Large intestine (tissue), 3 donors: ENCODE results near the gene PRKAA1. TPM values are rescaled to one million over a fixed set of nuclear protein-coding genes. Genes with fewer than 3 reads are reported as not detected.
A peak's percentile ranks its signal among the peaks of the same experiment; 100 is the strongest.
"Not testable (repeated sequence)": the region's sequence is repeated elsewhere in the genome, so short reads cannot be mapped to it uniquely, and the experiment has no call there.

Experiments used
- DNase-seq, 2 donors: peaks; one replicate each; pipeline versions ENCODE4 v3.0.0 to v3.0.0-alpha.2; 2013
- H3K27ac ChIP-seq: one replicate; pipeline ENCODE4 v1.5.1; 2013; ENCODE audit warnings: low read length
- H3K27me3 ChIP-seq: 2 replicates; pipeline ENCODE4 v1.6.1; 2013; ENCODE audit warnings: low read length; ENCODE audit not compliant: control insufficient read depth, insufficient read depth
- H3K36me3 ChIP-seq: 2 replicates; pipeline ENCODE4 v1.6.1; 2013; ENCODE audit warnings: low read length; ENCODE audit not compliant: control insufficient read depth, insufficient read depth
- H3K4me1 ChIP-seq: one replicate; pipeline ENCODE4 v1.6.1; 2013; ENCODE audit warnings: low read length; ENCODE audit not compliant: control insufficient read depth, insufficient read depth
- H3K4me3 ChIP-seq: one replicate; pipeline ENCODE4 v1.5.1; 2013; ENCODE audit warnings: low read length
- H3K9me3 ChIP-seq: one replicate; pipeline ENCODE4 v1.6.1; 2013; ENCODE audit warnings: mild to moderate bottlenecking, low read depth, low read length, moderate library complexity; ENCODE audit not compliant: control insufficient read depth
- WGBS: methylation state at CpG from one replicate; pipeline ENCODE4 v1.1.5; 2013; ENCODE audit warnings: low lambda C conversion rate; ENCODE audit not compliant: insufficient coverage; 5-methylcytosine and 5-hydroxymethylcytosine counted together
- polyA plus RNA-seq: library from polyadenylated mRNA; unstranded; fragments of 120-200 nt; gene quantifications from one replicate; pipeline ENCODE4 v1.2.1, GENCODE V29; 2013

Gene PRKAA1
- polyA plus RNA-seq, 1 donor, result 76.6 TPM

- not testable (repeated sequence) for H3K27me3 ChIP-seq, H3K27ac ChIP-seq, DNase-seq, H3K4me3 ChIP-seq, H3K36me3 ChIP-seq, H3K9me3 ChIP-seq
- H3K4me1 ChIP-seq, result peaks cover 15% of the 10 kb centered on the region
- WGBS, result 100% methylated on average over 1 of the region's 3 CpGs
Observed at GRCh38 chr5:40794877-40795276, 3.3 kb downstream of the PRKAA1 start.

- not testable (repeated sequence) for H3K27ac ChIP-seq, H3K27me3 ChIP-seq, H3K9me3 ChIP-seq, DNase-seq, H3K4me3 ChIP-seq, H3K36me3 ChIP-seq
- peaks cover 15% of the 10 kb centered on the region for H3K4me1 ChIP-seq
Observed at GRCh38 chr5:40794340-40794739, 3.8 kb downstream of the PRKAA1 start.

GRCh38 chr5:40792691-40793090, 5.5 kb downstream of the PRKAA1 start:
- H3K4me1 ChIP-seq, result peaks cover 15% of the 10 kb centered on the region
- 75% methylated on average over 4 of the region's 10 CpGs for WGBS

GRCh38 chr5:40791715-40792139, 6.4 kb downstream of the PRKAA1 start:
- Histone ChIP-seq H3K27ac (peak overlapping the region; percentile 56), H3K9me3 (no peaks in the 10 kb centered on the region), H3K4me1 (peaks cover 15% of the 10 kb centered on the region), H3K27me3 (no peaks in the 10 kb centered on the region), H3K4me3 (no peak overlapping the region), H3K36me3 (peaks cover 3% of the 10 kb centered on the region)
- DNase-seq, result peak in 1 of 2 donors; percentile 71
- WGBS, result 17% methylated on average over 1 of the region's 3 CpGs

More at GRCh38 chr5:40792691-40793090, 5.5 kb downstream of the PRKAA1 start:
- H3K36me3 ChIP-seq, H3K27me3 ChIP-seq, H3K9me3 ChIP-seq, H3K4me3 ChIP-seq, H3K27ac ChIP-seq, DNase-seq: not testable (repeated sequence)

- H3K4me1 ChIP-seq, result peaks cover 15% of the 10 kb centered on the region
- H3K27ac ChIP-seq, result peak overlapping the region; percentile 37
Observed at GRCh38 chr5:40790947-40791593, 7.1 kb downstream of the PRKAA1 start.

GRCh38 chr5:40788941-40789340, 9.2 kb downstream of the PRKAA1 start:
- H3K36me3 ChIP-seq, H3K4me3 ChIP-seq, H3K9me3 ChIP-seq, H3K27me3 ChIP-seq, DNase-seq, H3K27ac ChIP-seq: not testable (repeated sequence)
- peaks cover 22% of the 10 kb centered on the region for H3K4me1 ChIP-seq
- WGBS, result no CpG with 5 or more reads among the region's 5 CpGs

More at GRCh38 chr5:40790947-40791593, 7.1 kb downstream of the PRKAA1 start:
- DNase-seq, result no peak
- no peaks in the 10 kb centered on the region for H3K27me3 ChIP-seq
- no peak overlapping the region for H3K4me3 ChIP-seq
- H3K36me3 ChIP-seq, result peaks cover 3% of the 10 kb centered on the region
- no CpG with 5 or more reads among the region's 3 CpGs for WGBS
- H3K9me3 ChIP-seq, result no peaks in the 10 kb centered on the region

- Histone ChIP-seq H3K9me3 (no peaks in the 10 kb centered on the region), H3K4me3 (no peak overlapping the region), H3K27me3 (no peaks in the 10 kb centered on the region), H3K27ac (no peak overlapping the region), H3K4me1 (peaks cover 30% of the 10 kb centered on the region), H3K36me3 (no peaks in the 10 kb centered on the region)
- 100% methylated on average over 1 of the region's 1 CpG for WGBS
- no peak for DNase-seq
Observed at GRCh38 chr5:40787986-40788385, 10.2 kb downstream of the PRKAA1 start.

GRCh38 chr5:40786664-40787063, 11.5 kb downstream of the PRKAA1 start:
- H3K9me3 ChIP-seq, DNase-seq, H3K4me3 ChIP-seq, H3K27me3 ChIP-seq, H3K27ac ChIP-seq, H3K36me3 ChIP-seq: not testable (repeated sequence)
- peaks cover 28% of the 10 kb centered on the region for H3K4me1 ChIP-seq
- WGBS, result 100% methylated on average over 1 of the region's 3 CpGs

- H3K27ac ChIP-seq, result peak overlapping the region; percentile 91
- H3K4me1 ChIP-seq, result peaks cover 22% of the 10 kb centered on the region
- no CpG with 5 or more reads among the region's 1 CpG for WGBS
Observed at GRCh38 chr5:40784916-40785315, 13.3 kb downstream of the PRKAA1 start.

GRCh38 chr5:40784027-40784653, 14.0 kb downstream of the PRKAA1 start:
- peak; percentile 63 to 91 for DNase-seq
- WGBS, result 40% methylated on average over 1 of the region's 1 CpG
- Histone ChIP-seq H3K27me3 (no peaks in the 10 kb centered on the region), H3K27ac (peak overlapping the region; percentile 91), H3K4me1 (peaks cover 22% of the 10 kb centered on the region), H3K9me3 (no peaks in the 10 kb centered on the region), H3K4me3 (peak overlapping the region; percentile 2), H3K36me3 (peaks cover 5% of the 10 kb centered on the region)

More at GRCh38 chr5:40784916-40785315, 13.3 kb downstream of the PRKAA1 start:
- Histone ChIP-seq H3K36me3 (peaks cover 5% of the 10 kb centered on the region), H3K27me3 (no peaks in the 10 kb centered on the region), H3K9me3 (no peaks in the 10 kb centered on the region), H3K4me3 (no peak overlapping the region)
- DNase-seq, result no peak
